H1 (cell line): Measurements from ENCODE around the gene BBS2. TPM values are rescaled to one million over a fixed set of nuclear protein-coding genes. Genes with fewer than 3 reads are reported as not detected.

Experiments used
- CTCF ChIA-PET: fragments of 300-600 bp; sonication (Branson Sonifier 250); formaldehyde crosslinking; loops from one replicate; lab custom pipeline; 2021; ENCODE audit not compliant: partially characterized antibody; lab: Charles Lee
- POLR2A ChIA-PET: fragments of 300-600 bp; sonication (Branson Sonifier 250); formaldehyde crosslinking; loops from one replicate; lab custom pipeline; 2021; ENCODE audit warnings: inconsistent platforms; ENCODE audit not compliant: partially characterized antibody; lab: Charles Lee
- DNase-seq, 2 experiments: peaks; one replicate each; pipeline versions ENCODE4 v3.0.0 to v3.0.0-alpha.2; 2010 to 2022; ENCODE audit warnings: low spot score in 2 of 2, low read depth in 1 of 2, mixed read lengths in 1 of 2
- FAIRE-seq: peaks from 2 replicates; lab custom pipeline; 2011; peaks lifted over from hg19 to GRCh38; lab: Jason Lieb, UNC
- H2AFZ ChIP-seq: 2 replicates; pipeline ENCODE4 v1.8.1; 2012; ENCODE audit warnings: low read length, inconsistent platforms
- H2AK5ac ChIP-seq: 2 replicates; pipeline ENCODE4 v1.6.1; 2013; ENCODE audit warnings: low read depth, low read length
- H2BK120ac ChIP-seq: replicated peaks from 2 replicates; pipeline ENCODE3; 2013; ENCODE audit warnings: low read depth, low read length, inconsistent platforms
- H2BK12ac ChIP-seq: 2 replicates; pipeline ENCODE4 v1.6.1; 2013; ENCODE audit warnings: low read depth, low read length
- H2BK15ac ChIP-seq: 2 replicates; pipeline ENCODE4 v1.6.1; 2013; ENCODE audit warnings: low read length
- H2BK20ac ChIP-seq: 2 replicates; pipeline ENCODE4 v1.6.1; 2013; ENCODE audit warnings: low read length
- H2BK5ac ChIP-seq: 2 replicates; pipeline ENCODE4 v1.6.1; 2013; ENCODE audit warnings: low read depth, low read length
- H3K14ac ChIP-seq: 2 replicates; pipeline ENCODE4 v1.6.1; 2013; ENCODE audit warnings: inconsistent platforms; ENCODE audit not compliant: insufficient read length
- H3K18ac ChIP-seq: 2 replicates; pipeline ENCODE4 v1.6.1; 2013; ENCODE audit warnings: low read length; ENCODE audit errors: extremely low read depth
- H3K23ac ChIP-seq: 2 replicates; pipeline ENCODE4 v1.6.1; 2013; ENCODE audit warnings: inconsistent platforms; ENCODE audit not compliant: insufficient read length
- H3K23me2 ChIP-seq: 2 replicates; pipeline ENCODE4 v1.6.1; 2013; ENCODE audit warnings: low read depth, low read length
- H3K27ac ChIP-seq: 2 replicates; pipeline ENCODE4 v1.6.1; 2011; ENCODE audit warnings: low read depth, low read length, inconsistent platforms
- H3K27me3 ChIP-seq, 4 experiments: replicated peaks in 1 of 4; 1 replicate in 1 of 4; 2 replicates in 3 of 4; pipeline versions ENCODE4 v1.6.1 to v1.8.1; 2011 to 2013; ENCODE audit warnings: low read length in 3 of 4, mild to moderate bottlenecking in 3 of 4, inconsistent platforms in 2 of 4, mixed read lengths in 2 of 4, moderate library complexity in 1 of 4; ENCODE audit not compliant: control insufficient read depth in 3 of 4, insufficient read depth in 3 of 4; ENCODE audit errors: extremely low read depth in 1 of 4
- H3K36me3 ChIP-seq, 4 experiments: 2 replicates each; pipeline versions ENCODE4 v1.6.1 to v1.8.1; 2011 to 2013; ENCODE audit warnings: mild to moderate bottlenecking in 4 of 4, low read length in 3 of 4, moderate library complexity in 2 of 4, control low read depth in 1 of 4, inconsistent platforms in 1 of 4; ENCODE audit not compliant: insufficient read depth in 4 of 4, control insufficient read depth in 2 of 4
- H3K4ac ChIP-seq: replicated peaks from 2 replicates; pipeline ENCODE3; 2013; ENCODE audit warnings: low read length, low read depth, mixed read lengths, inconsistent platforms; ENCODE audit not compliant: insufficient read length
- H3K4me1 ChIP-seq, 4 experiments: replicated peaks in 1 of 4; 1 replicate in 1 of 4; 2 replicates in 3 of 4; pipeline versions ENCODE4 v1.6.1 to v1.8.1; 2011 to 2013; ENCODE audit warnings: low read length in 3 of 4, inconsistent platforms in 2 of 4, mixed read lengths in 1 of 4; ENCODE audit not compliant: insufficient read depth in 4 of 4, control insufficient read depth in 3 of 4
- H3K4me2 ChIP-seq, 2 experiments: 2 replicates each; pipeline versions ENCODE4 v1.6.1 to v1.8.1; 2011 to 2013; ENCODE audit warnings: low read depth in 2 of 2, low read length in 2 of 2, control low read depth in 1 of 2, inconsistent platforms in 1 of 2, mild to moderate bottlenecking in 1 of 2; ENCODE audit not compliant: insufficient read depth in 1 of 2
- H3K4me3 ChIP-seq, 4 experiments: fragments of 200-600, 300-600 bp in 1 of 4; sonication (generic), shearing (Covaris generic), sonication (Bioruptor Twin) in 1 of 4; 2 replicates each; pipeline versions ENCODE4 v1.5.1 to v1.8.1; 2011 to 2016; ENCODE audit warnings: low read length in 4 of 4, low read depth in 3 of 4, control low read depth in 2 of 4, inconsistent platforms in 2 of 4, mild to moderate bottlenecking in 2 of 4, mixed read lengths in 1 of 4, moderate library complexity in 1 of 4; ENCODE audit not compliant: insufficient read depth in 2 of 4; ENCODE audit errors: extremely low read depth in 1 of 4
- H3K56ac ChIP-seq: replicated peaks from 2 replicates; pipeline ENCODE3; 2013; ENCODE audit warnings: low read depth, mild to moderate bottlenecking, mixed read lengths, low read length, inconsistent platforms; ENCODE audit not compliant: insufficient read length
- H3K79me1 ChIP-seq: 2 replicates; pipeline ENCODE4 v1.6.1; 2013; ENCODE audit warnings: low read depth, low read length, control low read depth
- H3K79me2 ChIP-seq, 2 experiments: 2 replicates each; pipeline versions ENCODE4 v1.6.1 to v1.8.1; 2012 to 2013; ENCODE audit warnings: low read length in 2 of 2, mild to moderate bottlenecking in 2 of 2, inconsistent platforms in 1 of 2; ENCODE audit not compliant: insufficient read depth in 2 of 2, control insufficient read depth in 1 of 2
- H3K9ac ChIP-seq, 4 experiments: replicated peaks in 1 of 4; 1 replicate in 1 of 4; 2 replicates in 3 of 4; pipeline versions ENCODE4 v1.6.1 to v1.8.1; 2011 to 2013; ENCODE audit warnings: low read depth in 3 of 4, low read length in 3 of 4, control low read depth in 2 of 4, mild to moderate bottlenecking in 2 of 4, moderate library complexity in 2 of 4, inconsistent platforms in 1 of 4; ENCODE audit errors: extremely low read depth in 1 of 4
- H3K9me3 ChIP-seq, 2 experiments: 2 replicates each; pipeline versions ENCODE4 v1.6.1 to v1.8.1; 2012 to 2013; ENCODE audit warnings: mild to moderate bottlenecking in 2 of 2, moderate library complexity in 2 of 2, control low read depth in 1 of 2, inconsistent platforms in 1 of 2, low read depth in 1 of 2, low read length in 1 of 2, mixed read lengths in 1 of 2; ENCODE audit not compliant: insufficient read depth in 2 of 2
- H4K20me1 ChIP-seq, 2 experiments: replicated peaks in 1 of 2; 2 replicates each; pipeline versions ENCODE3 to v1.8.1; 2011 to 2013; ENCODE audit warnings: inconsistent platforms in 2 of 2, low read length in 2 of 2, mild to moderate bottlenecking in 1 of 2; ENCODE audit not compliant: insufficient read depth in 2 of 2, control insufficient read depth in 1 of 2
- H4K5ac ChIP-seq: 2 replicates; pipeline ENCODE4 v1.6.1; 2013; ENCODE audit warnings: low read length, low read depth, mixed read lengths, inconsistent platforms; ENCODE audit not compliant: insufficient read length
- H4K8ac ChIP-seq: 2 replicates; pipeline ENCODE4 v1.8.0; 2013; ENCODE audit warnings: mild to moderate bottlenecking, moderate library complexity, low read length, inconsistent platforms; ENCODE audit not compliant: insufficient read depth; ENCODE audit errors: extremely low read depth
- H4K91ac ChIP-seq: replicated peaks from 2 replicates; pipeline ENCODE3; 2013; ENCODE audit warnings: low read length, mixed read lengths, inconsistent platforms; ENCODE audit not compliant: insufficient read length
- BRCA1 ChIP-seq: IDR thresholded peaks from 2 replicates; pipeline ENCODE4 v1.6.1; 2012; ENCODE audit warnings: low read depth, low read length, improper control_type of control experiment
- CBX8 ChIP-seq: fragments of 300-800, 300-1000 bp; sonication (generic); IDR thresholded peaks from 2 replicates; pipeline ENCODE4 v1.7.1; 2016; ENCODE audit warnings: low read depth, low read length, borderline replicate concordance
- CHD2 ChIP-seq: IDR thresholded peaks from 2 replicates; pipeline ENCODE4 v1.6.1; 2012; ENCODE audit warnings: low read length, improper control_type of control experiment
- GTF2F1 ChIP-seq: IDR thresholded peaks from 2 replicates; pipeline ENCODE4 v1.6.1; 2012; ENCODE audit warnings: low read depth, low read length, improper control_type of control experiment, borderline replicate concordance
- HDAC6 ChIP-seq: IDR thresholded peaks from one replicate; pipeline ENCODE4 v1.7.1; 2012; ENCODE audit warnings: low read depth, mild to moderate bottlenecking, inconsistent platforms, low read length, moderate library complexity
- MAX ChIP-seq: IDR thresholded peaks from 2 replicates; pipeline ENCODE4 v1.6.1; 2012; ENCODE audit warnings: inconsistent platforms
- SP2 ChIP-seq: IDR thresholded peaks from 2 replicates; pipeline ENCODE4 v1.6.1; 2012; ENCODE audit warnings: mild to moderate bottlenecking, low read length, inconsistent platforms
- SP4 ChIP-seq: IDR thresholded peaks from 2 replicates; pipeline ENCODE4 v1.6.1; 2012; ENCODE audit warnings: low read length, inconsistent platforms
- SRF ChIP-seq: IDR thresholded peaks from 2 replicates; pipeline ENCODE4 v1.6.1; 2011; ENCODE audit warnings: mild to moderate bottlenecking, low read depth, low read length, moderate library complexity
- YY1 ChIP-seq: IDR thresholded peaks from 2 replicates; pipeline ENCODE4 v1.6.1; 2011; ENCODE audit warnings: low read depth, mild to moderate bottlenecking, low read length
- polyA plus RNA-seq, 7 experiments: library from polyadenylated mRNA; depleted of rRNA in 3 of 7; stranded (reverse) in 5 of 7; unstranded in 2 of 7; fragments of >200 nt in 5 of 7; fragments of 200-250 nt in 2 of 7; gene quantifications; 1 replicate in 5 of 7; 2 replicates in 1 of 7; 4 replicates in 1 of 7; pipeline versions ENCODE4 v1.2.1 to v1.2.3, GENCODE V29; 2011 to 2013; ENCODE audit warnings: missing spikeins in 2 of 7, mixed read lengths in 2 of 7
- total RNA-seq: library from RNA; stranded (reverse); fragmentation: NEBNext Ultra II Directional; extraction: Animal tissue kit (Norgen Biotek cat#: 25700); gene quantifications from 2 replicates; pipeline ENCODE4 v1.2.1, GENCODE V29; 2021
- TF ChIP-seq, protein P1 (sequence below): IDR thresholded peaks from 2 replicates; pipeline ENCODE4 v1.6.1; 2011; ENCODE audit warnings: low read length, improper control_type of control experiment
- TF ChIP-seq, protein P2 (sequence below), 3 experiments: IDR thresholded peaks; 1 replicate in 2 of 3; 2 replicates in 1 of 3; pipeline versions ENCODE4 v1.5.1 to v1.6.1; 2011; ENCODE audit warnings: low read length in 3 of 3, mild to moderate bottlenecking in 3 of 3, inconsistent platforms in 2 of 3, low read depth in 1 of 3, moderate library complexity in 1 of 3; ENCODE audit not compliant: insufficient read depth in 1 of 3; ENCODE audit errors: control extremely low read depth in 1 of 3

The BBS2 gene
- total and polyA plus RNA-seq, 2 of the 8 experiments (the other 6 are each of a cell fraction or from before 2014, with no cell fraction given) = 12.3 to 15.1 TPM

- Histone ChIP-seq H3K56ac (no peak overlapping the region), H2BK20ac (no peak overlapping the region), H3K14ac (no peak overlapping the region), H4K8ac (no peak overlapping the region), H3K4me3 (no peak overlapping the region), H3K23ac (no peak overlapping the region), H3K36me3 (peaks cover 0 to 32% (median 18%) of the 10 kb centered on the region in 4 experiments; a peak in 6 of 8 replicates), H4K91ac (no peak overlapping the region), H2BK12ac (no peak overlapping the region), H2BK120ac (no peak overlapping the region), H3K9me3 (no peaks in the 10 kb centered on the region), H3K27ac (no peak overlapping the region), H4K20me1 (peaks cover 6 to 11% of the 10 kb centered on the region in 2 experiments), H4K5ac (no peak overlapping the region), H3K27me3 (no peaks in the 10 kb centered on the region), H2AFZ (no peak overlapping the region), H3K9ac (no peak overlapping the region), H3K4ac (no peak overlapping the region), H3K79me1 (peaks cover 5% of the 10 kb centered on the region), H3K79me2 (peaks cover 31 to 75% of the 10 kb centered on the region in 2 experiments), H3K23me2 (peaks cover 7% of the 10 kb centered on the region), H3K4me2 (no peak overlapping the region), H2BK15ac (no peak overlapping the region), H2BK5ac (no peak overlapping the region), H2AK5ac (no peak overlapping the region), H3K18ac (no peak overlapping the region), H3K4me1 (peaks cover 0 to 11% (median 2%) of the 10 kb centered on the region in 4 experiments; a peak in 3 of 7 replicates)
- CTCF ChIA-PET = interaction anchor here (0.6 kb wide), 1 partner anchor 24 kb away, joined by 3 read pairs; no protein-coding TSS in a partner anchor
- TF ChIP-seq MAX (no peak), GTF2F1 (no peak), SRF (no peak), SP2 (no peak), CHD2 (no peak), SP4 (no peak), HDAC6 (no peak), BRCA1 (no peak), YY1 (no peak), CBX8 (no peak)
- TF ChIP-seq, protein P1, sequence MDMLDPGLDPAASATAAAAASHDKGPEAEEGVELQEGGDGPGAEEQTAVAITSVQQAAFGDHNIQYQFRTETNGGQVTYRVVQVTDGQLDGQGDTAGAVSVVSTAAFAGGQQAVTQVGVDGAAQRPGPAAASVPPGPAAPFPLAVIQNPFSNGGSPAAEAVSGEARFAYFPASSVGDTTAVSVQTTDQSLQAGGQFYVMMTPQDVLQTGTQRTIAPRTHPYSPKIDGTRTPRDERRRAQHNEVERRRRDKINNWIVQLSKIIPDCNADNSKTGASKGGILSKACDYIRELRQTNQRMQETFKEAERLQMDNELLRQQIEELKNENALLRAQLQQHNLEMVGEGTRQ = no peak
- TF ChIP-seq, protein P2, sequence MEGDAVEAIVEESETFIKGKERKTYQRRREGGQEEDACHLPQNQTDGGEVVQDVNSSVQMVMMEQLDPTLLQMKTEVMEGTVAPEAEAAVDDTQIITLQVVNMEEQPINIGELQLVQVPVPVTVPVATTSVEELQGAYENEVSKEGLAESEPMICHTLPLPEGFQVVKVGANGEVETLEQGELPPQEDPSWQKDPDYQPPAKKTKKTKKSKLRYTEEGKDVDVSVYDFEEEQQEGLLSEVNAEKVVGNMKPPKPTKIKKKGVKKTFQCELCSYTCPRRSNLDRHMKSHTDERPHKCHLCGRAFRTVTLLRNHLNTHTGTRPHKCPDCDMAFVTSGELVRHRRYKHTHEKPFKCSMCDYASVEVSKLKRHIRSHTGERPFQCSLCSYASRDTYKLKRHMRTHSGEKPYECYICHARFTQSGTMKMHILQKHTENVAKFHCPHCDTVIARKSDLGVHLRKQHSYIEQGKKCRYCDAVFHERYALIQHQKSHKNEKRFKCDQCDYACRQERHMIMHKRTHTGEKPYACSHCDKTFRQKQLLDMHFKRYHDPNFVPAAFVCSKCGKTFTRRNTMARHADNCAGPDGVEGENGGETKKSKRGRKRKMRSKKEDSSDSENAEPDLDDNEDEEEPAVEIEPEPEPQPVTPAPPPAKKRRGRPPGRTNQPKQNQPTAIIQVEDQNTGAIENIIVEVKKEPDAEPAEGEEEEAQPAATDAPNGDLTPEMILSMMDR (IDR thresholded peaks at IDR 0.05; ENCODE audit: control extremely low read depth in 1 of 3, insufficient read depth in 1 of 3, low read depth in 1 of 3, low read length in 3 of 3) = no peak
- POLR2A ChIA-PET = interaction anchor here (0.9 to 1.5 kb wide), 3 partner anchors 10 to 14 kb away, joined by 3 read pairs; no protein-coding TSS in a partner anchor
- FAIRE-seq (no peak), DNase-seq (no peak)
Measured at GRCh38 chr16:56448005-56448404, 71.8 kb downstream of the BBS2 start.
